Glutamatergic neuron (in vitro differentiated cells): ENCODE results near the gene RADIL. TPM values are rescaled to one million over a fixed set of nuclear protein-coding genes. Genes with fewer than 3 reads are reported as not detected.
"Not testable (repeated sequence)": the region's sequence is repeated elsewhere in the genome, so short reads cannot be mapped to it uniquely, and the experiment has no call there.

Source experiments
- DNase-seq: peaks from one replicate; pipeline ENCODE4 v3.0.0; 2022
- H3K27ac Mint-ChIP-seq: one replicate; pipeline ENCODE4 v1.8.0; 2020; ENCODE audit warnings: mild to moderate bottlenecking, mixed read lengths, inconsistent platforms; ENCODE audit not compliant: unreplicated experiment
- H3K27me3 Mint-ChIP-seq: one replicate; pipeline ENCODE4 v1.8.0; 2020; ENCODE audit warnings: mild to moderate bottlenecking, moderate library complexity, mixed read lengths, inconsistent platforms; ENCODE audit not compliant: unreplicated experiment
- H3K36me3 Mint-ChIP-seq: one replicate; pipeline ENCODE4 v1.8.0; 2020; ENCODE audit warnings: mild to moderate bottlenecking, mixed read lengths, inconsistent platforms; ENCODE audit not compliant: unreplicated experiment
- H3K4me1 Mint-ChIP-seq: one replicate; pipeline ENCODE4 v1.8.0; 2020; ENCODE audit warnings: mild to moderate bottlenecking, low read depth, mixed read lengths, inconsistent platforms; ENCODE audit not compliant: unreplicated experiment
- H3K4me3 Mint-ChIP-seq: one replicate; pipeline ENCODE4 v1.8.0; 2020; ENCODE audit warnings: mild to moderate bottlenecking, mixed read lengths, inconsistent platforms; ENCODE audit not compliant: unreplicated experiment
- H3K9me3 Mint-ChIP-seq: one replicate; pipeline ENCODE4 v1.8.0; 2020; ENCODE audit warnings: mild to moderate bottlenecking, moderate library complexity, mixed read lengths, inconsistent platforms; ENCODE audit not compliant: unreplicated experiment
- total RNA-seq: library from RNA; stranded (reverse); fragmentation: NEBNext Ultra II Directional; extraction: Animal tissue kit (Norgen Biotek cat#: 25700); gene quantifications from one replicate; pipeline ENCODE4 v1.2.1, GENCODE V29; 2021; ENCODE audit not compliant: unreplicated experiment
- TF ChIP-seq, protein P1 (sequence below): fragments of 200-600 bp; sonication (generic); IDR thresholded peaks from one replicate; pipeline ENCODE4 v1.5.0; 2021; ENCODE audit not compliant: partially characterized antibody, unreplicated experiment

RADIL gene
- total RNA-seq, 1 donor from 2014 or later, result 31.3 TPM

DNA sequence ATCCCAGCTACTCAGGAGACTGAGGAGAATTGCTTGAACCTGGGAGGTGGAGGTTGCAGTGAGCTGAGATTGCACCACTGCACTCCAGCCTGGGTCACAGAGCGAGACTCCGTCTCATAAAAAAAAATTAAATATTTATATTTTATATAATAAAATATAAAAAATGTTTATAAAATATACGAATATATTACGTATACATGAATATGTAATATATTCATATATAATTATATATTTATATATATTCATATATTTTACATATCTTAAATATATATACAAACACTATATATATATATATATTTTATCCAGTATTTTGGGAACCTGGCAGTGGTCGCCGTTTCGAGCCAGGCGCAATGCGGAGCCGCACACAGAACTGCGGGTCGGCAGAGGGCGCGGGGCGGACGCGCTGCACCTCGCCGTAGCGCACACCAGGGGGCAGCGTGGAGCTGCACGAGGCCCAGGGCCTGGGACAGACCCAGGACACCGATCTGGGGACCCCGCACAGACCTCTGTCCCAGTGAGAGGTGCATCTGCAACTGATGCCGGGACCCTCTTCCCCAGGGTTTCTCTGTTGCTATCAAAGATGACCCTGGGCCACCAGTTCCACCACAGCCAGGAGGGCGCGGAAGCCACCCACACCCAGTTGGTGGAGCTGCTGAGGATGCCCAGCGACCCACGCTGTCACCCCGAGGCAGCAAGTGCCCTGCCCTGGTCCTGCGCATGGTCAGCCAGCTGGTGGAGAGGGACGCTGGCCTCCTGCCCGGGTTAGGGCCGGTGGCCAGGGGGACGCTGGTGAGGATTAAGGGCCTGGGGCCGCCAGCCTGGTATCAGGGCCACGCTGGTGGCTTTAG is 85.4 kb downstream of the RADIL start:
- H3K36me3 Mint-ChIP-seq, result peaks cover 4% of the 10 kb centered on the region
- DNase-seq, result peak; percentile 84
- H3K27me3 Mint-ChIP-seq, result peaks cover 9% of the 10 kb centered on the region
- H3K9me3 Mint-ChIP-seq, result peaks cover 12% of the 10 kb centered on the region
- no peak overlapping the region for H3K4me3 Mint-ChIP-seq
- TF ChIP-seq, protein P1, sequence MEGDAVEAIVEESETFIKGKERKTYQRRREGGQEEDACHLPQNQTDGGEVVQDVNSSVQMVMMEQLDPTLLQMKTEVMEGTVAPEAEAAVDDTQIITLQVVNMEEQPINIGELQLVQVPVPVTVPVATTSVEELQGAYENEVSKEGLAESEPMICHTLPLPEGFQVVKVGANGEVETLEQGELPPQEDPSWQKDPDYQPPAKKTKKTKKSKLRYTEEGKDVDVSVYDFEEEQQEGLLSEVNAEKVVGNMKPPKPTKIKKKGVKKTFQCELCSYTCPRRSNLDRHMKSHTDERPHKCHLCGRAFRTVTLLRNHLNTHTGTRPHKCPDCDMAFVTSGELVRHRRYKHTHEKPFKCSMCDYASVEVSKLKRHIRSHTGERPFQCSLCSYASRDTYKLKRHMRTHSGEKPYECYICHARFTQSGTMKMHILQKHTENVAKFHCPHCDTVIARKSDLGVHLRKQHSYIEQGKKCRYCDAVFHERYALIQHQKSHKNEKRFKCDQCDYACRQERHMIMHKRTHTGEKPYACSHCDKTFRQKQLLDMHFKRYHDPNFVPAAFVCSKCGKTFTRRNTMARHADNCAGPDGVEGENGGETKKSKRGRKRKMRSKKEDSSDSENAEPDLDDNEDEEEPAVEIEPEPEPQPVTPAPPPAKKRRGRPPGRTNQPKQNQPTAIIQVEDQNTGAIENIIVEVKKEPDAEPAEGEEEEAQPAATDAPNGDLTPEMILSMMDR, result peak; percentile 92
- no peak overlapping the region for H3K27ac Mint-ChIP-seq
- peaks cover 12% of the 10 kb centered on the region for H3K4me1 Mint-ChIP-seq

DNA sequence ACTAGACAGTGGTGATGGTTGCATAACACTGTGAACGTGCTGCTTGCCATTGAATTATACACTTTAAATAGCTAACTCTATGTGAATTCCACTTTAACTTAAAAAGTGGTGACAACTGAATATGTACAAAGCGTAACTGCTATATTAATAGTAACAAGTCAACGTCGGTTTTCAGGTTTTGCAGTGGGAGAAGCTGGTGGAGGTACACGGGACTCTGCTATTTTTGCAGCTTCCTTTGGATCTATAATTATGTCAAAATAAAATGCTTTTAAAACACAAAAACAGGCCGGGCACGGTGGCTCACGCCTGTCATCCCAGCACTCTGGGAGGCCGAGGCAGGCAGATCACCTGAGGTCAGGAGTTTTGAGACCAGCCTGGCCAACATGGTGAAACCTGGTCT is 87.1 kb downstream of the RADIL start:
- H3K4me3 Mint-ChIP-seq, result no peak overlapping the region
- peaks cover 12% of the 10 kb centered on the region for H3K27me3 Mint-ChIP-seq
- no peak overlapping the region for H3K27ac Mint-ChIP-seq
- DNase-seq, result no peak
- peaks cover 12% of the 10 kb centered on the region for H3K9me3 Mint-ChIP-seq
- H3K36me3 Mint-ChIP-seq, result peaks cover 4% of the 10 kb centered on the region
- TF ChIP-seq, protein P1, result no peak
- peaks cover 12% of the 10 kb centered on the region for H3K4me1 Mint-ChIP-seq

DNA sequence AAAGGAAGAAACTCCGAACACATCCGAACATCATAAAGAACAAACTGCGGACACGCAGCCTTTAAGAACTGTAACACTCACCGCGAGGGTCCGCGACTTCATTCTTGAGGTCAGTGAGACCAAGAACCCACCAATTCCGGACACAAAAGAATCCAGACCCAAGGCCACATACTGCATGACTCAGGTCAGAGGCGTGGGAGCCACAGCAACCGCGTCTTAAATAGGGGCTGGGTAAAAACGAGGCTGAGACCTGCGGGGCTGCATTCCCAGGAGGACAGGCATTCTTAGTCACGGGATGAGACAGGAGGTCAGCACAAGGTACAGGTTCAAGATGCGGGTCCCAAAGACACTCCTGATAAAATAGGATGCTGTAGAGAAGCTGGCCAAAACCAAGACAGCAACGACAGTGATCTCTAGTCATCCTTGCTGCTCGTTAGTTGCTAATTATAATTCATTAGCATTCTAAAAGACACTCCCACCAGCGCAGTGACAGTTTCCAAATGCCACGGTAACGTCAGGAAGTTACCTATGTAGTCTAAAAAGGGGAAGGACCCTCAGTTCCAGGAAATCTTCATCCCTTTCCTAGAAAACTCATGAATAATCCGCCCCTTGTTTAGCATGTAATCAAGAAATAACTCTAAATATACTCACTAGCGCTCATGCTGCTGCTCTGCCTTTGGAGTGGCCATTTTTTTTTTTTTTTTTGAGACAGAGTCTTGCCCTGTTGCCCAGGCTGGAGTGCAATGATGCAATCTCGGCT is 88.7 kb downstream of the RADIL start:
- DNase-seq, result no peak
- Mint-ChIP-seq H3K27me3 (peaks cover 6% of the 10 kb centered on the region), H3K4me1 (peaks cover 6% of the 10 kb centered on the region), H3K4me3 (peak overlapping the region; percentile 39), H3K36me3 (peaks cover 4% of the 10 kb centered on the region), H3K27ac (no peak overlapping the region), H3K9me3 (peaks cover 9% of the 10 kb centered on the region)
- TF ChIP-seq, protein P1, result no peak

DNA sequence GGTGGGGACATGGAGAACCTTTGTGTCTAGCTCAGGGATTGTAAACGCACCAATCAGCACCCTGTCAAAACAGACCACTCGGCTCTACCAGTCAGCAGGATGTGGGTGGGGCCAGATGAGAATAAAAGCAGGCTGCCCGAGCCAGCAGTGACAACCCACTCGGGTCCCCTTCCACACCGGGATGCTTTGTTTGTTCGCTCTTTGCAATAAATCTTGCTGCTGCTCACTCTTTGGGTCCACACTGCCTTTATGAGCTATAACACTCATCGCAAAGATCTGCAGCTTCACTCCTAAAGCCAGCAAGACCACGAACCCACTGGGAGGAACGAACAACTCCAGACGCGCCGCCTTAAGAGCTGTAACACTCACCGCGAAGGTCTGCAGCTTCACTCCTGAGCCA is 89.3 kb downstream of the RADIL start:
- not testable (repeated sequence) for H3K36me3 Mint-ChIP-seq, H3K4me1 Mint-ChIP-seq, DNase-seq, H3K27me3 Mint-ChIP-seq, H3K27ac Mint-ChIP-seq, H3K9me3 Mint-ChIP-seq
- peak overlapping the region; percentile 28 for H3K4me3 Mint-ChIP-seq

DNA sequence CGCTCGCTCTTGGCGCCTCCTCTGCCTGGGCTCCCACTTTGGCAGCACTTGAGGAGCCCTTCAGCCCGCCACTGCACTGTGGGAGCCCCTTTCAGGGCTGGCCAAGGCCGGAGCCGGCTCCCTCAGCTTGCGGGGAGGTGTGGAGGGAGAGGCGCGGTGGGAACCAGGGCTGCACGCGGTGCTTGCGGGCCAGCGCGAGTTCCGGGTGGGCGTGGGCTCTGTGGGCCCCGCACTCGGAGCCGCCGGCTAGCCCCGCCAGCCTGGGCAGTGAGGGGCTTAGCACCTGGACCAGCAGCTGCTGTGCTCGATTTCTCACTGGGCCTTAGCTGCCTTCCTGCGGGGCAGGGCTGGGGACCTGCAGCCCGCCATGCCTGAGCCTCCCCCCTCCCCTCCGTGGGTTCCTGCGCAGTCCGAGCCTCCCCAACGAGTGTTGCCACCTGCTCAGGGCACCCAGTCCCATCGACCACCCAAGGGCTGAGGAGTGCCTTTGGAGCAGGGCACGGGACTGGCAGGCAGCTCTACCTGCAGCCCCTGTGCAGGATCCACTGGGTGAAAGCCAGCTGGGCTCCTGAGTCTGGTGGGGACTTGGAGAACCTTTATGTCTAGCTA is 90.0 kb downstream of the RADIL start:
- not testable (repeated sequence) for H3K27me3 Mint-ChIP-seq, DNase-seq, H3K27ac Mint-ChIP-seq, H3K36me3 Mint-ChIP-seq, H3K4me3 Mint-ChIP-seq, H3K4me1 Mint-ChIP-seq, H3K9me3 Mint-ChIP-seq
